ENCODE results near the gene BABAM2. TPM values are rescaled to one million over a fixed set of nuclear protein-coding genes. Genes with fewer than 3 reads are reported as not detected.

BABAM2 gene
- polyA plus RNA-seq, 3 donors = 33.2 to 52.8 (median 49.3) TPM

GRCh38 chr2:27932396-27932795 lies 41.9 kb downstream of the BABAM2 start:
- H3K9ac ChIP-seq (ENCODE audit: insufficient read depth, low read length, poor library complexity, severe bottlenecking) = no peak overlapping the region
- TF ChIP-seq CTCF (IDR thresholded peaks at IDR 0.05) = no peak
- H3K9me3 ChIP-seq (replicated peaks in 1 of 2; ENCODE audit: control insufficient read depth in 1 of 2, insufficient read depth in 1 of 2, low read length in 2 of 2) = no peaks in the 10 kb centered on the region
- no peak overlapping the region for H3K4me3 ChIP-seq (replicated peaks in 1 of 3; ENCODE audit: low read depth in 2 of 3, low read length in 3 of 3)
- H3K36me3 ChIP-seq (replicated peaks in 1 of 2; ENCODE audit: control insufficient read depth in 1 of 2, insufficient read depth in 2 of 2, low read length in 2 of 2) = peaks cover 6 to 20% of the 10 kb centered on the region in 2 donors
- H3K4me3 Mint-ChIP-seq = no peak overlapping the region
- DNase-seq = no peak
- intact Hi-C loops (cut with micrococcal nuclease) = no loop called here
- peak overlapping the region in 2 of 7 donors; percentile 1 to 2 for H3K27ac Mint-ChIP-seq
- no peaks in the 10 kb centered on the region for H3K27me3 ChIP-seq (ENCODE audit: control insufficient read depth in 2 of 2, insufficient read depth in 2 of 2, low read length in 2 of 2)
- H2AFZ ChIP-seq (ENCODE audit: insufficient read depth, low read depth, low read length, poor library complexity, severe bottlenecking) = no peak overlapping the region
- no peak overlapping the region for H3K27ac ChIP-seq (ENCODE audit: low read depth in 1 of 2, low read length in 2 of 2)
- peaks cover 16% of the 10 kb centered on the region for H3K4me1 Mint-ChIP-seq
- H4K20me1 ChIP-seq (ENCODE audit: insufficient read depth, low read length) = no peaks in the 10 kb centered on the region
- no peak overlapping the region for H3K4me2 ChIP-seq (replicated peaks; ENCODE audit: extremely low read depth, low read length, poor library complexity, severe bottlenecking)
- peaks cover 8 to 11% of the 10 kb centered on the region in 2 donors for H3K4me1 ChIP-seq (ENCODE audit: control insufficient read depth in 1 of 2, insufficient read depth in 2 of 2, low read length in 2 of 2)
- peaks cover 37 to 50% of the 10 kb centered on the region in 2 donors for H3K36me3 Mint-ChIP-seq
- H3K79me2 ChIP-seq (ENCODE audit: insufficient read depth, low read length) = peaks cover 12% of the 10 kb centered on the region
- WGBS (ENCODE audit: insufficient coverage) = no CpG with 5 or more reads among the region's 2 CpGs
- no peaks in the 10 kb centered on the region for H3K27me3 Mint-ChIP-seq (ENCODE audit: low read depth in 3 of 3)
- H3K9me3 Mint-ChIP-seq = peaks cover 0 to 3% (median 0%) of the 10 kb centered on the region in 7 donors

GRCh38 chr2:27935026-27935425 lies 44.5 kb downstream of the BABAM2 start:
- Histone ChIP-seq H3K9me3 (replicated peaks in 1 of 2; ENCODE audit: control insufficient read depth in 1 of 2, insufficient read depth in 1 of 2, low read length in 2 of 2) (no peaks in the 10 kb centered on the region), H3K27ac (ENCODE audit: low read depth in 1 of 2, low read length in 2 of 2) (no peak overlapping the region), H4K20me1 (ENCODE audit: insufficient read depth, low read length) (no peaks in the 10 kb centered on the region), H3K27me3 (ENCODE audit: control insufficient read depth in 2 of 2, insufficient read depth in 2 of 2, low read length in 2 of 2) (no peaks in the 10 kb centered on the region), H2AFZ (ENCODE audit: insufficient read depth, low read depth, low read length, poor library complexity, severe bottlenecking) (no peak overlapping the region), H3K9ac (ENCODE audit: insufficient read depth, low read length, poor library complexity, severe bottlenecking) (no peak overlapping the region), H3K4me2 (replicated peaks; ENCODE audit: extremely low read depth, low read length, poor library complexity, severe bottlenecking) (no peak overlapping the region), H3K4me3 (replicated peaks in 1 of 3; ENCODE audit: low read depth in 2 of 3, low read length in 3 of 3) (no peak overlapping the region), H3K79me2 (ENCODE audit: insufficient read depth, low read length) (peaks cover 19% of the 10 kb centered on the region), H3K4me1 (ENCODE audit: control insufficient read depth in 1 of 2, insufficient read depth in 2 of 2, low read length in 2 of 2) (peaks cover 9 to 16% of the 10 kb centered on the region in 2 donors), H3K36me3 (replicated peaks in 1 of 2; ENCODE audit: control insufficient read depth in 1 of 2, insufficient read depth in 2 of 2, low read length in 2 of 2) (peaks cover 3 to 16% of the 10 kb centered on the region in 2 donors)
- intact Hi-C loops (cut with micrococcal nuclease) = no loop called here
- 100% methylated on average over 1 of the region's 3 CpGs for WGBS (ENCODE audit: insufficient coverage)
- Mint-ChIP-seq H3K4me3 (no peak overlapping the region), H3K36me3 (peaks cover 29 to 39% of the 10 kb centered on the region in 2 donors), H3K27me3 (ENCODE audit: low read depth in 3 of 3) (no peaks in the 10 kb centered on the region), H3K27ac (no peak overlapping the region), H3K9me3 (peaks cover 0 to 3% (median 0%) of the 10 kb centered on the region in 7 donors), H3K4me1 (peaks cover 22% of the 10 kb centered on the region)
- TF ChIP-seq CTCF (IDR thresholded peaks at IDR 0.05) = no peak
- no peak for DNase-seq
